Central memory CD8-positive, alpha-beta T cell (primary cell): ENCODE measurements around the gene HECW1.
"Not testable (repeated sequence)": the region's sequence is repeated elsewhere in the genome, so short reads cannot be mapped to it uniquely, and the experiment has no call there.

Experiments
- ATAC-seq: fragments of 150-1000 bp; cut with Tn5 transposase; replicated peaks from 2 replicates; pipeline ENCODE4 v1.10.0; 2022; ENCODE audit warnings: mild to moderate bottlenecking, moderate FRiP score, moderate number of reproducible peaks; ENCODE audit not compliant: poor library complexity, severe bottlenecking; ENCODE audit errors: extremely low read depth
- DNase-seq, 2 donors: peaks; one replicate each; pipeline ENCODE4 v3.0.0; 2021; ENCODE audit warnings: low spot score in 2 of 2
- H3K27ac Mint-ChIP-seq: one replicate; pipeline ENCODE4 v1.8.0; 2022; ENCODE audit warnings: low read depth, mild to moderate bottlenecking, moderate library complexity, mixed read lengths
- H3K27me3 Mint-ChIP-seq: one replicate; pipeline ENCODE4 v1.8.0; 2022; ENCODE audit warnings: mixed read lengths
- H3K36me3 Mint-ChIP-seq: one replicate; pipeline ENCODE4 v1.8.0; 2022; ENCODE audit warnings: mild to moderate bottlenecking, moderate library complexity, mixed read lengths; ENCODE audit not compliant: insufficient read depth
- H3K4me1 Mint-ChIP-seq: one replicate; pipeline ENCODE4 v1.8.0; 2022; ENCODE audit warnings: mixed read lengths
- H3K4me3 Mint-ChIP-seq: one replicate; pipeline ENCODE4 v1.8.0; 2022; ENCODE audit warnings: mild to moderate bottlenecking, moderate library complexity, mixed read lengths
- H3K9me3 Mint-ChIP-seq: one replicate; pipeline ENCODE4 v1.8.0; 2022; ENCODE audit warnings: mixed read lengths

Gene HECW1

DNA sequence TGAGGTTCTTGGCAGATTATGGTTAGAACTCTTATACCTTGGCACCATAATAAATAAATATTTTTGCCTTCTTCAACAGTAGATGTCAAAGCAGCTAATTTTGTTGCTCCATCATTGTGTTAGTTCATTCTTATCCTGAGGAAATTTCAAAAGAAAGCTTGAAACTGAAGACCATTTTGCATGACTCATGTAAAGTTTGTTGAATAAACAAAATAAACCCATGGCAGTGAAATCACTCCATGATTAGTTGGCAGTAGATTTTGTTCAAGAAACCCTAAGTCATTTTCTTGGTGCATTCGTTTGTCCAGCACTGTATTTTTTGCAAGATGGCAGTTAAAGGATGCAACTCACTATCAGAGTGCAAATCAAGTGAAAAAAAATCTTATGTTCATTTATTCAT is 91.6 kb downstream of the HECW1 start:
- Mint-ChIP-seq H3K27ac (no peak overlapping the region), H3K9me3 (no peaks in the 10 kb centered on the region), H3K4me3 (no peak overlapping the region), H3K4me1 (no peaks in the 10 kb centered on the region), H3K27me3 (peaks cover 28% of the 10 kb centered on the region), H3K36me3 (no peaks in the 10 kb centered on the region)
- ATAC-seq (no peak), DNase-seq (no peak)

GRCh38 chr7:43205171-43205795 is 92.8 kb downstream of the HECW1 start:
- no peaks in the 10 kb centered on the region for H3K9me3 Mint-ChIP-seq
- no peak overlapping the region for H3K27ac Mint-ChIP-seq
- no peaks in the 10 kb centered on the region for H3K4me1 Mint-ChIP-seq
- H3K27me3 Mint-ChIP-seq = peaks cover 28% of the 10 kb centered on the region
- H3K4me3 Mint-ChIP-seq = no peak overlapping the region
- ATAC-seq (no peak), DNase-seq (no peak)
- no peaks in the 10 kb centered on the region for H3K36me3 Mint-ChIP-seq

DNA sequence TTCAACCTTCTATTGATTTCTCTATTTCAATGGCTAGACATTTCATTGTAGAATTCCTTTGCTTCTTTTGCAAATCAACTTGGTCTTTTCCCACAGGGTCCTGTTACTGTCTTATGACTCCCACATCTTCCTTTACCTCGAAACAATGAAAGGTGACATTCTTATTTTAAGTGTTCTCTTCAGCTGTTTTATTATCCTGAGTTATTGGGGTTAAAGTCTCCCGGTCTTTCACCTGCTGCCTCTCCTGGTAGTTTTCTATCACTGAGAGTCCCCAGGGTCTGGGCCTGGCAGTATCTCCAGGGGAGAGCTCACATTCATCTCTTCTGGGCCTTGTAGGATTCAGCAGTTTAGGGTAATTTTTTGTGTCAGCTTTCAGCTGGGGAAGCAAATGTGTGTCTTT is 95.8 kb downstream of the HECW1 start:
- no peaks in the 10 kb centered on the region for H3K4me1 Mint-ChIP-seq
- DNase-seq = no peak

GRCh38 chr7:43210539-43210938 is 98.1 kb downstream of the HECW1 start:
- not testable (repeated sequence) for H3K4me1 Mint-ChIP-seq
- H3K27me3 Mint-ChIP-seq = peaks cover 36% of the 10 kb centered on the region

More for the DNA sequence above, 95.8 kb downstream of the HECW1 start:
- Mint-ChIP-seq H3K27ac (no peak overlapping the region), H3K4me3 (no peak overlapping the region), H3K27me3 (peaks cover 21% of the 10 kb centered on the region), H3K36me3 (no peaks in the 10 kb centered on the region), H3K9me3 (no peaks in the 10 kb centered on the region)
- no peak for ATAC-seq

GRCh38 chr7:43211286-43211685 is 98.8 kb downstream of the HECW1 start:
- H3K4me3 Mint-ChIP-seq = no peak overlapping the region
- no peaks in the 10 kb centered on the region for H3K9me3 Mint-ChIP-seq
- H3K4me1 Mint-ChIP-seq = no peaks in the 10 kb centered on the region
- no peaks in the 10 kb centered on the region for H3K36me3 Mint-ChIP-seq
- no peak overlapping the region for H3K27ac Mint-ChIP-seq
- H3K27me3 Mint-ChIP-seq = peaks cover 37% of the 10 kb centered on the region
- ATAC-seq = no peak
- no peak for DNase-seq

More at GRCh38 chr7:43210539-43210938, 98.1 kb downstream of the HECW1 start:
- DNase-seq, H3K4me3 Mint-ChIP-seq, H3K27ac Mint-ChIP-seq, H3K36me3 Mint-ChIP-seq, ATAC-seq, H3K9me3 Mint-ChIP-seq: not testable (repeated sequence)

GRCh38 chr7:43211693-43212092 is 99.2 kb downstream of the HECW1 start:
- Mint-ChIP-seq H3K27me3 (peaks cover 35% of the 10 kb centered on the region), H3K9me3 (no peaks in the 10 kb centered on the region), H3K36me3 (no peaks in the 10 kb centered on the region), H3K4me1 (no peaks in the 10 kb centered on the region), H3K4me3 (no peak overlapping the region), H3K27ac (no peak overlapping the region)
- ATAC-seq (no peak), DNase-seq (no peak)

GRCh38 chr7:43212921-43213320 is 100.5 kb downstream of the HECW1 start:
- no peak for ATAC-seq
- no peak overlapping the region for H3K4me3 Mint-ChIP-seq
- no peak overlapping the region for H3K27ac Mint-ChIP-seq

GRCh38 chr7:43215061-43215460 is 102.6 kb downstream of the HECW1 start:
- H3K4me3 Mint-ChIP-seq = no peak overlapping the region
- ATAC-seq (no peak), DNase-seq (no peak)
- H3K27me3 Mint-ChIP-seq = peaks cover 49% of the 10 kb centered on the region
- no peaks in the 10 kb centered on the region for H3K4me1 Mint-ChIP-seq
- no peaks in the 10 kb centered on the region for H3K36me3 Mint-ChIP-seq
- H3K9me3 Mint-ChIP-seq = no peaks in the 10 kb centered on the region
- H3K27ac Mint-ChIP-seq = no peak overlapping the region

More at GRCh38 chr7:43212921-43213320, 100.5 kb downstream of the HECW1 start:
- Mint-ChIP-seq H3K4me1 (no peaks in the 10 kb centered on the region), H3K27me3 (peaks cover 39% of the 10 kb centered on the region), H3K36me3 (no peaks in the 10 kb centered on the region), H3K9me3 (no peaks in the 10 kb centered on the region)
- DNase-seq = no peak

GRCh38 chr7:43217055-43217454 is 104.6 kb downstream of the HECW1 start:
- DNase-seq = no peak
- Mint-ChIP-seq H3K27me3 (peaks cover 49% of the 10 kb centered on the region), H3K36me3 (no peaks in the 10 kb centered on the region), H3K4me3 (no peak overlapping the region), H3K4me1 (no peaks in the 10 kb centered on the region), H3K27ac (no peak overlapping the region), H3K9me3 (no peaks in the 10 kb centered on the region)
- no peak for ATAC-seq

DNA sequence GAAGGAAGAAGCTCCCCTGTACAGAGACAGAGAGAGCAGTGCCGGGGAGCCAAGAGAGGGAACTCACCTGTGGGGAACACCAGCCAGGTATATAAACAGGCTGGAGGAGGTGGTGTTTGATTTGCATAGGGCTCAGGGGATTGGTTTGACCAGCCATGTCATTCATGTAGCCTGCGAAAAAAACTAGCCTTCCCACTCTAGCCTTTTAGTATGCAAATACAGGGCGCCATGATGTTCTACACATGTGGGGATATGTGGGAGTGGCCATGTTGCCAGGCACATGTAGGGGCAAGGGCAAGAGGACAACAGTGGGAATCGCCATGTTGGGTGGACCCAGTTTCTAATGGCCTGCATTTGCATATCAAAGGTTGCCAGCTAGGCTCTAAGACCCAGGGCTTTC is 106.5 kb downstream of the HECW1 start:
- not testable (repeated sequence) for H3K4me3 Mint-ChIP-seq, ATAC-seq
- peaks cover 49% of the 10 kb centered on the region for H3K27me3 Mint-ChIP-seq

DNA sequence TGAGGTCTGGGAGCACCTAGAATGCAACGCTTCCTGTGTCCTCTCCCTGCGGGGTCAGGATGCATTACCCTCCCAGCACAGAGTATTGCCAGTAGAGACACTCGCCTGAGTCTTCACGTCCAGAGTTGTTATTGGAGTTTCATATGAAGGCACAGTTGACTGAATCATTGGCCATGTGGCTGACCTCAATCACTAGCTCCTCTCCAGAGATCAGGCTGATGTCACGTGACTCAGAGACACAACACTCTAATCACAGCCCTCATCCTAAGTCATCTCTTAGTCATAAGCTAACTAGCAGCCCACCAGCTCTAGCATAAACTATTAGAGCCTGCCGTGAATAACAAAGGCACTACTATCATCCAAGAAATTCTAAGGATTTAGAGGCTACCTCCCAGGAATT is 107.8 kb downstream of the HECW1 start:
- H3K36me3 Mint-ChIP-seq = no peaks in the 10 kb centered on the region
- ATAC-seq (no peak), DNase-seq (no peak)
- no peak overlapping the region for H3K4me3 Mint-ChIP-seq
- no peaks in the 10 kb centered on the region for H3K9me3 Mint-ChIP-seq
- peaks cover 37% of the 10 kb centered on the region for H3K27me3 Mint-ChIP-seq
- no peaks in the 10 kb centered on the region for H3K4me1 Mint-ChIP-seq
- H3K27ac Mint-ChIP-seq = no peak overlapping the region

More for the DNA sequence above, 106.5 kb downstream of the HECW1 start:
- not testable (repeated sequence) for H3K27ac Mint-ChIP-seq, H3K9me3 Mint-ChIP-seq, DNase-seq, H3K36me3 Mint-ChIP-seq, H3K4me1 Mint-ChIP-seq

GRCh38 chr7:43220742-43221141 is 108.3 kb downstream of the HECW1 start:
- ATAC-seq = no peak
- H3K27ac Mint-ChIP-seq = no peak overlapping the region
- no peak overlapping the region for H3K4me3 Mint-ChIP-seq
- H3K4me1 Mint-ChIP-seq = no peaks in the 10 kb centered on the region
- no peaks in the 10 kb centered on the region for H3K9me3 Mint-ChIP-seq
- no peaks in the 10 kb centered on the region for H3K36me3 Mint-ChIP-seq
- H3K27me3 Mint-ChIP-seq = peaks cover 32% of the 10 kb centered on the region
- DNase-seq = no peak

GRCh38 chr7:43229801-43230200 is 117.4 kb downstream of the HECW1 start:
- DNase-seq (no peak), ATAC-seq (no peak)
- H3K9me3 Mint-ChIP-seq = no peaks in the 10 kb centered on the region
- no peak overlapping the region for H3K27ac Mint-ChIP-seq
- H3K4me1 Mint-ChIP-seq = no peaks in the 10 kb centered on the region
- no peaks in the 10 kb centered on the region for H3K36me3 Mint-ChIP-seq
- H3K4me3 Mint-ChIP-seq = no peak overlapping the region
- H3K27me3 Mint-ChIP-seq = peaks cover 10% of the 10 kb centered on the region
